ENCODE results near the gene FBXL15.

- TF ChIP-seq CTCF (IDR thresholded peaks at IDR 0.05; ENCODE audit: low read depth, low read length, poor library complexity, severe bottlenecking): no peak
- no peak for TF ChIP-seq EZH2phosphoT487 (IDR thresholded peaks at IDR 0.05; ENCODE audit: borderline replicate concordance, low read length)
Measured at GRCh38 chr10:102400598-102401341, 19.9 kb upstream of the FBXL15 start.
